ENCODE measurements around the gene HOXB3. TPM values are rescaled to one million over a fixed set of nuclear protein-coding genes. Genes with fewer than 3 reads are reported as not detected.

Gene HOXB3
- total RNA-seq, 4 donors from 2014 or later: 3.7 to 14.1 (median 9.4) TPM

- H3K27me3 ChIP-seq: peaks cover 0 to 44% of the 10 kb centered on the region in 2 donors
- peaks cover 0 to 3% (median 0%) of the 10 kb centered on the region in 4 donors for H3K4me1 ChIP-seq
- no peaks in the 10 kb centered on the region for H3K9me3 ChIP-seq
- no peak overlapping the region for H3K27ac ChIP-seq
- H3K36me3 ChIP-seq: no peaks in the 10 kb centered on the region
- TF ChIP-seq CTCF (IDR thresholded peaks at IDR 0.05) (no peak), EP300 (IDR thresholded peaks at IDR 0.05) (no peak)
- no peak for DNase-seq (ENCODE audit: low spot score in 2 of 2)
- H3K4me3 ChIP-seq: no peak overlapping the region
- WGBS, 2 donors: 67 to 76% methylated on average over 8 of the region's 8 CpGs
Observed at GRCh38 chr17:48532261-48532660, 57.8 kb downstream of the HOXB3 start.

GRCh38 chr17:48530887-48531272 is 59.2 kb downstream of the HOXB3 start, which contains the start of gene HOXB1:
TSS of gene HOXB1 (minus strand) at chr17:48531011. CDS start at chr17:48530904, 107 bp downstream.
- no peak for TF ChIP-seq CTCF (IDR thresholded peaks at IDR 0.05)
- no peak for TF ChIP-seq EP300 (IDR thresholded peaks at IDR 0.05)
- no peak for TF ChIP-seq POLR2A (IDR thresholded peaks at IDR 0.05)
- Histone ChIP-seq H3K4me3 (no peak within 1 kb of the TSS), H3K27ac (no peak within 1 kb of the TSS), H3K27me3 (peaks cover 0 to 58% of the 10 kb centered on the region in 2 donors), H3K9me3 (no peaks in the 10 kb centered on the region), H3K36me3 (no peaks in the 10 kb centered on the region), H3K4me1 (peaks cover 0 to 8% (median 0%) of the 10 kb centered on the region in 4 donors)
- DNase-seq (ENCODE audit: low spot score in 2 of 2): no peak
- 63 to 65% methylated on average over 15 of the region's 15 CpGs for WGBS, 2 donors

GRCh38 chr17:48530208-48530886 is 59.7 kb downstream of the HOXB3 start:
- Histone ChIP-seq H3K9me3 (no peaks in the 10 kb centered on the region), H3K27ac (no peak overlapping the region), H3K4me3 (no peak overlapping the region), H3K27me3 (peaks cover 0 to 63% of the 10 kb centered on the region in 2 donors), H3K36me3 (no peaks in the 10 kb centered on the region), H3K4me1 (peaks cover 0 to 8% (median 0%) of the 10 kb centered on the region in 4 donors)
- 63 to 71% methylated on average over 18 to 33 of the region's 37 CpGs for WGBS, 2 donors
- DNase-seq (ENCODE audit: low spot score in 2 of 2): no peak
- TF ChIP-seq CTCF (IDR thresholded peaks at IDR 0.05): no peak
- TF ChIP-seq EP300 (IDR thresholded peaks at IDR 0.05): no peak
- no peak for TF ChIP-seq POLR2A (IDR thresholded peaks at IDR 0.05)

GRCh38 chr17:48529683-48530009 is 60.4 kb downstream of the HOXB3 start:
- peaks cover 0 to 8% (median 0%) of the 10 kb centered on the region in 4 donors for H3K4me1 ChIP-seq
- no peak overlapping the region for H3K27ac ChIP-seq
- no peak for TF ChIP-seq CTCF (IDR thresholded peaks at IDR 0.05)
- TF ChIP-seq POLR2A (IDR thresholded peaks at IDR 0.05): no peak
- TF ChIP-seq EP300 (IDR thresholded peaks at IDR 0.05): no peak
- H3K4me3 ChIP-seq: no peak overlapping the region
- DNase-seq (ENCODE audit: low spot score in 2 of 2): no peak
- H3K9me3 ChIP-seq: no peaks in the 10 kb centered on the region
- peaks cover 0 to 70% of the 10 kb centered on the region in 2 donors for H3K27me3 ChIP-seq
- H3K36me3 ChIP-seq: no peaks in the 10 kb centered on the region
- WGBS, 2 donors: 88 to 89% methylated on average over 11 of the region's 11 CpGs

GRCh38 chr17:48528936-48529682 is 60.9 kb downstream of the HOXB3 start:
- H3K9me3 ChIP-seq: no peaks in the 10 kb centered on the region
- DNase-seq (ENCODE audit: low spot score in 2 of 2): no peak
- H3K27ac ChIP-seq: no peak overlapping the region
- peaks cover 0 to 76% of the 10 kb centered on the region in 2 donors for H3K27me3 ChIP-seq
- WGBS, 2 donors: 86 to 92% methylated on average over 11 of the region's 11 CpGs
- H3K4me1 ChIP-seq: peaks cover 0 to 8% (median 0%) of the 10 kb centered on the region in 4 donors
- no peaks in the 10 kb centered on the region for H3K36me3 ChIP-seq
- TF ChIP-seq EP300 (IDR thresholded peaks at IDR 0.05) (no peak), POLR2A (IDR thresholded peaks at IDR 0.05) (no peak), CTCF (IDR thresholded peaks at IDR 0.05) (no peak)
- no peak overlapping the region for H3K4me3 ChIP-seq
